HG03196 (cell line): ENCODE measurements around the gene CCDC39.
"Not testable (repeated sequence)": the region's sequence is repeated elsewhere in the genome, so short reads cannot be mapped to it uniquely, and the experiment has no call there.

Experiments used
- ATAC-seq: cut with Tn5 transposase; IDR thresholded peaks from one replicate; pipeline ENCODE4 v1.9.1; 2021; ENCODE audit not compliant: unreplicated experiment

The CCDC39 gene

GRCh38 chr3:180626844-180627243 is 52.4 kb downstream of the CCDC39 start:
- ATAC-seq, result peak; percentile 93

DNA sequence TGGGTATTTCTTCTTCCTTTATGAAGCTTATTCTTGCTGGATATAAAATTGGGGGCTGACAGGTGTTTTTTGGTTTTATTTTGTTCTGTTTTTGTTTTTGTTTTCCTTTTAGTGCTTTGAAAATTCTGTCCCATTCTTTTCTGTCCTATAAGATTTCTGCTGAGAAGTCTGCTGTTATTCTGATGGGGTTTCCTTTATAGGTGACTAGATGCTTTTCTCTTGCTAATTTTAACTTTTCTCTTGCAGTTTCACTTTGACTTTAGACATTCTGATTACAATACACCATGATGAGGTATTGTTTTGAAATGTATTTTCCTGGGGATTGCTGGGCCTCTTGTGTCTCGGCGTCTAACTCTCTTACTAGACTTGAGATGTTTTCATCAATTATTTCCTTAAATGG is 54.6 kb downstream of the CCDC39 start:
- no peak for ATAC-seq

GRCh38 chr3:180619723-180620122 is 59.6 kb downstream of the CCDC39 start:
- no peak for ATAC-seq

DNA sequence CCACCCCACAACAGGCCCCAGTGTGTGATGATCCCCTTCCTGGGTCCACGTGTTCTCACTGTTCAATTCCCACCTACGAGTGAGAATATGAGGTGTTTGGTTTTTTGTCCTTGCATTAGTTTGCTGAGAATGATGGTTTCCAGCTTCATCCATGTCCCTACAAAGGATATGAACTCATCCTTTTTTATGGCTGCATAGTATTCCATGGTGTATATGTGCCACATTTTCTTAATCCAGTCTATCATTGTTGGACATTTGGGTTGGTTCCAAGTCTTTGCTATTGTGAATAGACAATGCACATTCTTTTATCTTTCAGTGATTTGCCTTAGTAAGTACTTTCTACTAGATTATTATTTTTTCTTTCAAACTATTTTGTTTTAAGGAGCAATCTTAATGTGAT is 60.7 kb downstream of the CCDC39 start:
- ATAC-seq, result not testable (repeated sequence)

DNA sequence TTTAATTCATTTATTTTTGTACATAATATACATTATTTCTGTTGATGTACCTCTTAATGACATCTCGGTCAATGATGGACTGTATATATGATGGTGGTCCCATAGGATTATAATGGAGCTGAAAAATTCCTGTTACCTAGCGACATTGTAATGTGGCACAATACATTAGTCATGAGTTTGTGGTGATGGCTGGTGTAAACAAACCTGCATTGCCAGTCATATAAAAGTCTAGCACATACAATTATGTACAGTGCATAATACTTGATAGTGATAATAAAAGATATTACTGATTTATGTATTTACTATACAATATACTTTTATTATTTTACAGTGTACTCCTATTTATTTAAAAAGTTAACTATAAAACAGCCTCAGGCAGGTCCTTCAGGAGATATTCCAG is 62.2 kb downstream of the CCDC39 start:
- no peak for ATAC-seq

DNA sequence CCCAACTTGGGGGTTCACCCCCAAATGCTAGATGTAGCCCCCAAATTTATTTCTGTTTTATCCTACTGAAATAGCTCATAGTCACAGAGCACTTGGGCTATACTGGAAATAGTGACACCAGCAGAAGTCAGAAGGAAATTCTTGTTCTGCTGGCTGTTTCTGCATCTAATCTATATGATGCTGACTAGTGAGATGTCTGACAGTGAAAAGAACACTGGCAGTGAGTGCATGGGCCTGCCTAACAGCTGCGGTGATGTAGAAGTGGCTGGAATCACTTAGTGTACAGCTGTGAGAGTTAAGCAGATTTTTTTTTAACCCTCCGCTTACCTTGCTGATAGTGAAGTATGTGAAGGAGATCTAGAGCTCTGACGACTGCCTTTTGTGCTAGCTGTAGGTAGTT is 63.3 kb downstream of the CCDC39 start:
- ATAC-seq, result no peak

DNA sequence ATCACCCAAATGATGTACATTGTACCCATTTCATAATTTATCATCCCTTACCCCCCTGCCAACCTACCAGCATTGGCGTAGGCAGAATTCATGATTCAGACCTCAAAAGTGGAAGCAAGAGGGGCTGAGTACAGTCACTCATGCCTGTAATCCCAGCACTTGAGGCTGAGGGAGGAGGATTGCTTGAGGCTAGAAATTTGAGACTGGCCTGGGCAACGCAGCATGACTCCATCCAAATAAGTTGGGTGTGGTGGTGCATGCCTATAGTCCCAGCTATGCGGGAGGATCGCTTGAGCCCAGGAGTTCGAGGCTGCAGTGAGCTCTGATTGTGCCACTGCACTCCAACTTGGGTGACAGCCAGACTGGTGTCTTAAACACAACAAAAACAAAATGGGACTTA is 66.9 kb downstream of the CCDC39 start:
- no peak for ATAC-seq

GRCh38 chr3:180611006-180611405 is 68.3 kb downstream of the CCDC39 start:
- no peak for ATAC-seq

GRCh38 chr3:180601688-180602666 is 77.3 kb downstream of the CCDC39 start, which contains the start of gene TTC14:
Gene TTC14 (plus strand): TSS chr3:180602163. CDS start chr3:180602262, 99 bp downstream.
- peak; percentile 98 for ATAC-seq

DNA sequence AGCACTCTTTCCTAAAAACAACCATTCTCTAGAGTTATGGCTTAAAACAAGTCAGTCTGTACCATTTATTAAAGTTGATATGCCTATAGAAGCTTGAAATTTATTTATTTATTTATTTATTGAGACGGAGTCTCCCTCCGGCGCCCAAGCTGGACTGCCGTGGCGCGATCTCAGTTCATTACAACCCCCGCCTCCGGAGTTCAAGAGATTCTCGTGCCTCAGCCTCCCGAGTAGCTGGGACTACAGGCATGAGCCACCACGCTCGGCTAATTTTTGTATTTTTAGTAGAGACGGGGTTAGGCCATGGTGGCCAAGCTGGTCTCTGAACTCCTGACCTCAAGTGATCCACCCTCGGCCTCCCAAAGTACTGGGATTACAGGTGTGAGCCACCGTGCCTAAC is 78.8 kb downstream of the CCDC39 start:
- no peak for ATAC-seq

DNA sequence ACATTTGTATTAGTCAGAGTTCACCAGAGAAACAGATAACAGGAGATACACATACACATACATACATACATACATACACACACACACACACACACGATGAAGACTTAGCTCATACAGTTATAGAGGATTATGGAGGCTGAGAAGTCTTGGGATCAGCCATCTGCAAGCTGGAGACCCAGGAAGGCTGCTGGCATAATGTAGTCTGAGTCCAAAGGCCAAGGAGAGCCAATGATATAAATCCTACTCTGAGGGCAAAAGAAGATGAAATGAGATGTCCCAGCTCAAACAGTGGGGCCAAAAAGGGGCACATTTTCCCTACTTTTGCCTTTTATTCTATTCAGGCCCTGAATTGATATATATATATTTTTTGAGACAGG is 83.7 kb downstream of the CCDC39 start:
- no peak for ATAC-seq

GRCh38 chr3:180594631-180595558 is 84.4 kb downstream of the CCDC39 start:
- no peak for ATAC-seq

DNA sequence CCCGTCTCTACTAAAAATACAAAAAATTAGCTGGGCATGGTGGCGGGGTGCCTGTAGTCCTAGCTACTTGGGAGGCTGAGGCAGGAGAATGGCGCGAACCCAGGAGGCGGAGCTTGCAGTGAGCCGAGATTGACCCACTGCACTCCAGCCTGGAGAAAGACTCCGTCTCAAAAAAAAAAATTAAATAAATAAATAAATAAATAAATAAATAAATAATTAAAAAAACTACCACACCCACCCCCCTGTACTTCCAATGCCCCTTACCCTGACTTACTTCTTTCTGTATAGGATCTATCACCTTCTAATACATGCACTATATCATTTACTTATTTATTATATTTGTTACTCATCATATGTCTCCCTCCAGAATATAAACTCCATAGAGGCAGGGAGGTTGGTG is 85.7 kb downstream of the CCDC39 start:
- ATAC-seq, result not testable (repeated sequence)

DNA sequence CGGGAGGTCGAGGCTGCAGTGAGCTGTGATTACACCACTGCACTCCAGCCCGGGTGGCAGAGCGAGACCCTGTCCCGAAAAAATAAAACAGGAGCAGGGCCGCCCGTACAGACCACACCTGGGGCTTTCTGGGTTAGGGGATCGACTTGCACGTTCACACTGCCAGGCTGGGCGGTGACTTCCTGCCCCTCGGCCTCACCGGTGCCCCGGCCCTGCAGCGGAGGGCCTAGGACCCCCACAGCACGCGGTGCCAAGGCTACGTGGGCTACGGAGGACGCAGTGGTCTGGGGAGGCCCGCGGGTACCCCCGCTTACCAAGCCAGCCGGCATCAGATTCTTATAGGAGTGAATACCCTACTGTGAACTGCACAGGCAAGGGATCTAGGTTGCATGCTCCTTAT is 88.9 kb downstream of the CCDC39 start:
- ATAC-seq, result no peak

GRCh38 chr3:180580934-180581333 is 98.4 kb downstream of the CCDC39 start:
- ATAC-seq, result no peak

DNA sequence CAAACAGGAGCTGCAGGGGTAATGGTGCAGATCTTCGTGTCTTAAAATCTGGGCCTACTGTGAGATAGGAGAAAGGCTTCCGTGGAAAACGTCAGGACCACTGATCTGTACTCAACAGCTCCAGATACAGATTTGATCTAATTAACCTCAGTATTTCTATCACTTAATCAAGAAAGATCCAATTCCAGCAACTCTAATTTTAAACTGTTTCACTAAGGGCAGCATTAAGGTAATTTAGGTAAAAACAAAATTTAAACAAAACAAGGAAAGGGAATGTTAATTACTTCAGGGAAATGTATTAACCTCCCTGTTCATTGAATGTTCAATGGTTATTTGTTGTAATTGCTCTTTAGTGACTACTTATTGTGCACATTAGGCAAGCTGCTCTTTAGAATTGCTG is 103.7 kb downstream of the CCDC39 start:
- ATAC-seq, result no peak

- ATAC-seq, result peak; percentile 90
Measured at GRCh38 chr3:180571831-180572598, 107.3 kb downstream of the CCDC39 start.

GRCh38 chr3:180570238-180570637 is 109.1 kb downstream of the CCDC39 start:
- ATAC-seq, result no peak

- no peak for ATAC-seq
Measured at GRCh38 chr3:180564676-180565075, 114.6 kb downstream of the CCDC39 start.
